Measurements from ENCODE around the gene INS.

INS gene

GRCh38 chr11:2113776-2114175 is 47.2 kb downstream of the INS start:
- no peak for DNase-seq

- DNase-seq: no peak
Measured at GRCh38 chr11:2110521-2110920, 50.5 kb downstream of the INS start.

Measured in activated naive CD4-positive, alpha-beta T cell (primary cell).